Neural progenitor cell (in vitro differentiated cells): ENCODE results near the gene ATP5F1C.

Experiments
- EZH2 ChIP-seq: fragments of 200-600 bp; sonication (generic); IDR thresholded peaks from 2 replicates; pipeline ENCODE4 v1.6.1; 2017; ENCODE audit warnings: antibody characterized with exemption, mild to moderate bottlenecking, moderate library complexity
- EZH2phosphoT487 ChIP-seq: fragments of 200-600 bp; sonication (generic); IDR thresholded peaks from 2 replicates; pipeline ENCODE4 v1.6.1; 2017; ENCODE audit warnings: antibody characterized with exemption
- TF ChIP-seq, protein P1 (sequence below): fragments of 200-600 bp; sonication (generic); IDR thresholded peaks from 2 replicates; pipeline ENCODE4 v1.5.1; 2017; ENCODE audit warnings: antibody characterized with exemption, mild to moderate bottlenecking

DNA sequence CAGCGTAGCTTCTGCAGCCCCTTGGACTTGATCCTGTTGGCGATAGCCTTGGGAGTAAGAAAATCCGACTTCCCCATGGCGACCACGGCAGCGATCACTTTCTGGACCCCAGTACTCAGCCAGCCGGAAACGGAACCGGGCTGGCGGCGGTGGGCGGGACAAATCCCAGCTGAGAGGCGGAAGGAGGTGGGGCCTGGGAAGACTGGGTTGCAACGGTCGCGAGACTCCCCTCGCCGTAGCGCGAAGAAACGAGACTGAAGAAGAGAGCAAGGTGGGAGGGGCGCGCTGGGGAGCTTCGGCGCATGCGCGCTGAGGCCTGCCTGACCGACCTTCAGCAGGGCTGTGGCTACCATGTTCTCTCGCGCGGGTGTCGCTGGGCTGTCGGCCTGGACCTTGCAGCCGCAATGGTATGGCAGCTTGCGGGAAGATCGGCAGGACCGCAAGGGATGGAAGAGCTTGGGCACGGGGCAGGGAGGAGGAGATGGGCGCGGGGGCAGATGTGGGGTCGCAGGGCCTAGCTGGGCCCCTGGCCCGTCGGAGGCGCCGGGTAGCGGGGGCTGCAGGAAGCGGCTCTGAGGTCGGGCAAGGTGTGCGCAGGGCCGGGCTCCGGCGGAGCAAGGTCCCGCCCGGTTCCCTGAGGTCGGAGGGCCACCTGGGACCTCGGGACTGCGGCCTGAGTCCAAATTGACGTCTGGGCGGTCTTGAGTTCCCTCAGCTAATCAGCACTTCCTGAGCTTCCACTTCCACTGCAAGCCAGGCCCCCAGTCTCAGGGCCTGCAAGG is at the start of gene ATP5F1C, which contains the start of gene KIN:
- TF ChIP-seq, protein P1, sequence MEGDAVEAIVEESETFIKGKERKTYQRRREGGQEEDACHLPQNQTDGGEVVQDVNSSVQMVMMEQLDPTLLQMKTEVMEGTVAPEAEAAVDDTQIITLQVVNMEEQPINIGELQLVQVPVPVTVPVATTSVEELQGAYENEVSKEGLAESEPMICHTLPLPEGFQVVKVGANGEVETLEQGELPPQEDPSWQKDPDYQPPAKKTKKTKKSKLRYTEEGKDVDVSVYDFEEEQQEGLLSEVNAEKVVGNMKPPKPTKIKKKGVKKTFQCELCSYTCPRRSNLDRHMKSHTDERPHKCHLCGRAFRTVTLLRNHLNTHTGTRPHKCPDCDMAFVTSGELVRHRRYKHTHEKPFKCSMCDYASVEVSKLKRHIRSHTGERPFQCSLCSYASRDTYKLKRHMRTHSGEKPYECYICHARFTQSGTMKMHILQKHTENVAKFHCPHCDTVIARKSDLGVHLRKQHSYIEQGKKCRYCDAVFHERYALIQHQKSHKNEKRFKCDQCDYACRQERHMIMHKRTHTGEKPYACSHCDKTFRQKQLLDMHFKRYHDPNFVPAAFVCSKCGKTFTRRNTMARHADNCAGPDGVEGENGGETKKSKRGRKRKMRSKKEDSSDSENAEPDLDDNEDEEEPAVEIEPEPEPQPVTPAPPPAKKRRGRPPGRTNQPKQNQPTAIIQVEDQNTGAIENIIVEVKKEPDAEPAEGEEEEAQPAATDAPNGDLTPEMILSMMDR = no peak
- TF ChIP-seq EZH2 = no peak
- TF ChIP-seq EZH2phosphoT487 = no peak
